A549 (cell line): ENCODE measurements around the gene ITPKC. TPM values are rescaled to one million over a fixed set of nuclear protein-coding genes. Genes with fewer than 3 reads are reported as not detected.

Experiments
- BCL3 ChIP-seq: fragments of >200 bp; sonication (Bioruptor Twin); formaldehyde crosslinking; IDR thresholded peaks from 3 replicates; pipeline ENCODE4 v1.6.1; 2016
- BHLHE40 ChIP-seq: IDR thresholded peaks from 2 replicates; pipeline ENCODE4 v1.6.1; 2012; ENCODE audit warnings: low read depth, low read length, inconsistent platforms
- CBX8 ChIP-seq: fragments of 200-600 bp; sonication (generic); IDR thresholded peaks from 2 replicates; pipeline ENCODE4 v1.6.1; 2016
- E2F6 ChIP-seq: IDR thresholded peaks from 2 replicates; pipeline ENCODE4 v1.6.1; 2012; ENCODE audit warnings: low read depth, borderline replicate concordance
- EP300 ChIP-seq, 2 experiments: fragments of >200 bp; sonication (Bioruptor Twin); formaldehyde crosslinking; IDR thresholded peaks; 2 replicates in 1 of 2; 3 replicates in 1 of 2; pipeline ENCODE4 v1.6.1; 2016 to 2017
- FOXS1 ChIP-seq: fragments of 250-450 bp; sonication (Bioruptor Pico); IDR thresholded peaks from 2 replicates; pipeline ENCODE4 v1.5.0; 2020; ENCODE audit warnings: mild to moderate bottlenecking, moderate library complexity
- HDAC2 ChIP-seq: fragments of 200-600 bp; sonication (generic); IDR thresholded peaks from 2 replicates; pipeline ENCODE4 v1.6.1; 2016
- HMGXB4 ChIP-seq: fragments of 250-450 bp; sonication (Bioruptor Pico); IDR thresholded peaks from 2 replicates; pipeline ENCODE4 v1.5.0; 2021; ENCODE audit warnings: mild to moderate bottlenecking, moderate library complexity, borderline replicate concordance
- HOXB5 ChIP-seq: fragments of 250-450 bp; sonication (Bioruptor Pico); IDR thresholded peaks from 2 replicates; pipeline ENCODE4 v1.5.0; 2020; ENCODE audit warnings: mild to moderate bottlenecking, moderate library complexity
- JUNB ChIP-seq: fragments of >200 bp; sonication (Bioruptor Twin); formaldehyde crosslinking; IDR thresholded peaks from 2 replicates; pipeline ENCODE4 v1.6.1; 2016
- KDM1A ChIP-seq: fragments of 200-600 bp; sonication (generic); IDR thresholded peaks from 2 replicates; pipeline ENCODE4 v1.6.1; 2016; ENCODE audit warnings: low read depth, mild to moderate bottlenecking
- MAFK ChIP-seq: fragments of 450-650 bp; IDR thresholded peaks from 2 replicates; pipeline ENCODE4 v1.6.1; 2014; ENCODE audit not compliant: partially characterized antibody
- PBX3 ChIP-seq: IDR thresholded peaks from 2 replicates; pipeline ENCODE4 v1.6.1; 2012
- POLR2AphosphoS2 ChIP-seq: conservative IDR thresholded peaks from 2 replicates; pipeline ENCODE4 v1.6.1; 2012; ENCODE audit warnings: low read length, improper control_type of control experiment, inconsistent platforms
- RNF2 ChIP-seq: fragments of 200-600 bp; sonication (generic); IDR thresholded peaks from 2 replicates; pipeline ENCODE4 v1.6.1; 2016; ENCODE audit warnings: low read depth, mild to moderate bottlenecking, antibody characterized with exemption, moderate library complexity, borderline replicate concordance
- SMC3 ChIP-seq: fragments of >200 bp; sonication (Bioruptor Twin); formaldehyde crosslinking; IDR thresholded peaks from 3 replicates; pipeline ENCODE4 v1.6.1; 2018; ENCODE audit warnings: inconsistent platforms
- TP53 ChIP-seq: fragments of 250-450 bp; sonication (Bioruptor Pico); IDR thresholded peaks from 2 replicates; pipeline ENCODE4 v1.5.0; 2021; ENCODE audit warnings: mild to moderate bottlenecking, moderate library complexity
- ZNF302 ChIP-seq: fragments of 250-450 bp; sonication (Bioruptor Pico); IDR thresholded peaks from 2 replicates; pipeline ENCODE4 v1.9.0; 2021; ENCODE audit warnings: inconsistent platforms, mild to moderate bottlenecking, moderate library complexity
- ZSCAN20 ChIP-seq: fragments of 250-450 bp; sonication (Bioruptor Pico); IDR thresholded peaks from 2 replicates; pipeline ENCODE4 v1.8.0; 2022; ENCODE audit warnings: mild to moderate bottlenecking, moderate library complexity
- polyA plus RNA-seq, 4 experiments: library from polyadenylated mRNA; depleted of rRNA in 3 of 4; stranded (reverse); fragments of >200 nt; fragmentation: RNase III in 1 of 4; extraction: RNeasy Plus Mini Kit Qiagen cat#74134 plus additional on column Dnase treatment in 1 of 4; gene quantifications; 2 replicates in 3 of 4; 3 replicates in 1 of 4; pipeline ENCODE4 v1.2.3, GENCODE V29; 2011 to 2017
- TF ChIP-seq, protein P1 (sequence below): fragments of 200-600 bp; sonication (generic); IDR thresholded peaks from 2 replicates; pipeline ENCODE4 v1.6.1; 2016; ENCODE audit warnings: antibody characterized with exemption, mild to moderate bottlenecking, moderate library complexity
- TF ChIP-seq, protein P2 (sequence below): fragments of >200 bp; sonication (Bioruptor Twin); formaldehyde crosslinking; IDR thresholded peaks from 2 replicates; pipeline ENCODE4 v1.6.1; 2016

Gene ITPKC
- polyA plus RNA-seq, 2 of the 4 experiments (the other 2 are of a cell fraction) = 6.5 to 7.9 TPM

DNA sequence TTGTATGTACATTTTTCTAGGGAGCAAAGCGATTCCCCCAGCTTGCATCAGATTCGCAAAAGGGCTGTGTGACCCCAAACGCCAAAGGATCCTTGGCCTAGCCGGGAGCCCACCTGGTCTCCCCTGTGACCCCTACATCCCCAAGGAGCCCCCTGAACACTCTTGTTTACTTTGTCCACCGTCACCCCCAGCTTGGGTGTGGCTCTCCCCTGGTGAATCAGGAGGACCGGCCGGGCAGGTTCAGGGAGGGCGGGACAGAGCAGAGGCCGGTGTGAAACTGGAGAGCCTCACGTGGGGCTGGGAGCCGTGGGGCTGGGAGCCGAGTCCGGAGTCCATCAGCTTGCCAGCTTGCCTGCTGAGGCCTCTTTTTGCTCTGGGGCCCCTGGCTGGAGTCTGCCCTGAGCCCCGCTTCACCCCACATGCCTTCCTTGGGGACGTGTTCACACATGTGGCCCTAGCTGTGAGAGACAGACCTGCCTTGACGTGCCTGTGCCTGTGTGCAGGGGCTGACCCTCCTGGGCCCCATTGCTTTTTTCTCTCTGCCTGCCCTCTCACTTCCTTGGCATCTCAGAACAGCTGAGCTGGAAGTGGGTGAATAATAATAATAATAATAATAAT, 2.0 kb downstream of the ITPKC start (continued):
- TF ChIP-seq HMGXB4 (CRISPR knock-in tag) (no peak), KDM1A (no peak), SMC3 (0 out of 3 replicates have a peak, but pooled peaks have one; percentile 8), EP300 (IDR thresholded peaks at IDR 0.05) (no peak), MAFK (no peak), HDAC2 (no peak), POLR2AphosphoS2 (no peak), ZNF302 (CRISPR knock-in tag) (no peak), PBX3 (0 out of 2 replicates have a peak, but pooled peaks have one; percentile 42), HOXB5 (CRISPR knock-in tag) (no peak), FOXS1 (CRISPR knock-in tag) (no peak), ZSCAN20 (CRISPR knock-in tag) (no peak), RNF2 (no peak), JUNB (no peak), BHLHE40 (no peak), E2F6 (peak; percentile 71), BCL3 (no peak), CBX8 (no peak), TP53 (CRISPR knock-in tag) (no peak)
- TF ChIP-seq, protein P1, sequence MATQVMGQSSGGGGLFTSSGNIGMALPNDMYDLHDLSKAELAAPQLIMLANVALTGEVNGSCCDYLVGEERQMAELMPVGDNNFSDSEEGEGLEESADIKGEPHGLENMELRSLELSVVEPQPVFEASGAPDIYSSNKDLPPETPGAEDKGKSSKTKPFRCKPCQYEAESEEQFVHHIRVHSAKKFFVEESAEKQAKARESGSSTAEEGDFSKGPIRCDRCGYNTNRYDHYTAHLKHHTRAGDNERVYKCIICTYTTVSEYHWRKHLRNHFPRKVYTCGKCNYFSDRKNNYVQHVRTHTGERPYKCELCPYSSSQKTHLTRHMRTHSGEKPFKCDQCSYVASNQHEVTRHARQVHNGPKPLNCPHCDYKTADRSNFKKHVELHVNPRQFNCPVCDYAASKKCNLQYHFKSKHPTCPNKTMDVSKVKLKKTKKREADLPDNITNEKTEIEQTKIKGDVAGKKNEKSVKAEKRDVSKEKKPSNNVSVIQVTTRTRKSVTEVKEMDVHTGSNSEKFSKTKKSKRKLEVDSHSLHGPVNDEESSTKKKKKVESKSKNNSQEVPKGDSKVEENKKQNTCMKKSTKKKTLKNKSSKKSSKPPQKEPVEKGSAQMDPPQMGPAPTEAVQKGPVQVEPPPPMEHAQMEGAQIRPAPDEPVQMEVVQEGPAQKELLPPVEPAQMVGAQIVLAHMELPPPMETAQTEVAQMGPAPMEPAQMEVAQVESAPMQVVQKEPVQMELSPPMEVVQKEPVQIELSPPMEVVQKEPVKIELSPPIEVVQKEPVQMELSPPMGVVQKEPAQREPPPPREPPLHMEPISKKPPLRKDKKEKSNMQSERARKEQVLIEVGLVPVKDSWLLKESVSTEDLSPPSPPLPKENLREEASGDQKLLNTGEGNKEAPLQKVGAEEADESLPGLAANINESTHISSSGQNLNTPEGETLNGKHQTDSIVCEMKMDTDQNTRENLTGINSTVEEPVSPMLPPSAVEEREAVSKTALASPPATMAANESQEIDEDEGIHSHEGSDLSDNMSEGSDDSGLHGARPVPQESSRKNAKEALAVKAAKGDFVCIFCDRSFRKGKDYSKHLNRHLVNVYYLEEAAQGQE = no peak
- TF ChIP-seq, protein P2, sequence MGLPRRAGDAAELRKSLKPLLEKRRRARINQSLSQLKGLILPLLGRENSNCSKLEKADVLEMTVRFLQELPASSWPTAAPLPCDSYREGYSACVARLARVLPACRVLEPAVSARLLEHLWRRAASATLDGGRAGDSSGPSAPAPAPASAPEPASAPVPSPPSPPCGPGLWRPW = no peak
